DMS53 treated with DMSO at 0.1 percent for 48 hours (cell line): ENCODE data around the gene SPATA32.
"Not testable (repeated sequence)": the region's sequence is repeated elsewhere in the genome, so short reads cannot be mapped to it uniquely, and the experiment has no call there.

Experiments used
- DNase-seq: peaks from one replicate; lab custom pipeline; 2025; ENCODE audit not compliant: unreplicated experiment; lab: John Stamatoyannopoulos, UW

Gene SPATA32

DNA sequence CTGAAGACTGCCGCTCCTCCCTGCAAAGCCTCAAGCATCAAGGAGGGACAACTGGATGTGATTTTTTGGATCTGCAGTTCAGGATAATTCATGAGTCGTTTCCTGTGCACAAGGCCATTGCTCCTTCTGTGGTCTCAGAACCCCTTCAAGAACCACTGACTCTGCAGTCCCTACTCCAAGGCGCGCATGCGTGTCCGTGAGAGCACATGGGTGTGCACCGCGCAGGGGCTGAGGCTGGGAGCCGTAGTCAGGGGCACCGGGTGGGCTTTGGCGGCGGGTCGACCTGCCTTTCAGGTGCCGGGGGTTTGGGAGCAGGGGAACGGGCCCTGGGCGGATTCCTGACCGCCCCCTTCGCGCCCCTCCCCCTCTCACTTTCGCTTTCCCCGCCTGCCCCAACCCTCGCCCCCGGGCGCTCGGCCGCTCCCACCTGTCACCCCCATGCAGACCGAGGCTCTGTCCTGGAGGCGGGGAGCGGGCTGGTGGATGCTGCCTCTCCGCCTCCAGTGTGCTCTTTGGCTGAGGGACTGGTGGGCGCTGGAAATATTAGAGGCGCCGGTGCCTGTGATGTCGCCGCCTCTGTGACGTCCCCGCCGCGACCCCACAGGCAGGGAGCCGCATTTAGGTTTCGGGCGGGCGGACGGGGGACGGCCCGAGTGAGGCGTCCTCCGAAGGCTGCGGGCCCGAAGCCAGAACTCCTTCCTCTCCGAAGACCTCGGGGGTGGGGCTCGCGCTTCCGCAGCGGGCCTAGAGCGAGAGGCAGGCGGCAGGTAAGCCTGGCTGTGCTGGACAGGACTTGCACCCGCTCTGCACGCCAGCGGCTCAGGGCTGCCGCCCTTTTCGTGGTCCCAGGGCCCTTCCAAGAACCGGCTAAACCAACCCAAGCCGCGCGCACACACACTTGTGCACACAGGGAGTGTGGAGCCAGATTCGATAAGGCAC is at the start of gene SPATA32:
Gene SPATA32 (minus strand): TSS at position 518 of the 939 bp plus-strand sequence. CDS start 78 bp downstream, at position 440.
- no peak for DNase-seq

GRCh38 chr17:45311401-45311759 is 49.5 kb upstream of the SPATA32 start:
- no peak for DNase-seq

DNA sequence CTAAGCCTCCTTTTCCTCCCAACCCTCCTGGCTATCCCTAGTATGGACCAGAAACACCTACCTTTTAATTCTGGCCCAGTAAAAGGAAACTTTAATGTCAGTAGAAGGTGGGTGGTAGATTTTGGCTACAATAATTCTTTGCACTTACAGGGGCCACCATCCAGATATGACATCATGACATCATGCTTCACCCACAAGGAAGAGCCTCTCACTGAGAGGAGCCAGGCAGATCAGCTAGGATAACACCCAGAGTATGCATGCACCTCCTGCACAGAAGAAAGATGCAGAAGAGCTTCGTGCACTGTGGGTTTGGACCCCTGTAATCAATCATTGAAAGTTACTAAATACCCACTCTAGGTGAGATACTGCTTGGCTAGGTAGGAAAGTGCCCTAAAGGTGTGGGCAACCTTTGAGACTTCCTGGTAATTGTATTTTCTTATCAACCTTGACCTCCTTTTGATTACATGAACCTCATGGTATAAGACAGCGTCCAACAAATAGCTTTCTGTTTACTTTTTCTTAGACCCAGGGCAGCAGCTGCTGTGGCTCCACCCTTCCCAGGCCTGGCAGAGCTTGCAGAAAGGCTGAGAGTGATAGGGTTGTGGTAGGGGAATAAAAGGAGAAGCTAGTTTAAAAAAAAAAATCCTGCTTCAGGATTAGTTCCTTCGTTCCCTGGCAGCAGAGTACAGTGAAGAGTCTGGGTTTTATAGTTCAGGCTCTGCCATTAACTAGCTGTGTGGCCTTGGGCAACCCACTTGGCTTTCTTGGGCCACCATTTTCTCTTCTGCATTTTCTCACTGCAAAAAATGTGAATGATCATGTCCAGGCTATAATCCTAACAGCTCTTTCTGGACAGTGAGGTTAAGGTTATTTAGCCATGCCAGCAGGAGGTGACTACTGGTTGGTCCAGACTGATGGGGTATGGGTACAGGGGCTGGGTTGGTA is 48.8 kb upstream of the SPATA32 start:
- DNase-seq: peak; percentile 92

GRCh38 chr17:45309400-45309799 is 47.5 kb upstream of the SPATA32 start:
- DNase-seq: no peak

DNA sequence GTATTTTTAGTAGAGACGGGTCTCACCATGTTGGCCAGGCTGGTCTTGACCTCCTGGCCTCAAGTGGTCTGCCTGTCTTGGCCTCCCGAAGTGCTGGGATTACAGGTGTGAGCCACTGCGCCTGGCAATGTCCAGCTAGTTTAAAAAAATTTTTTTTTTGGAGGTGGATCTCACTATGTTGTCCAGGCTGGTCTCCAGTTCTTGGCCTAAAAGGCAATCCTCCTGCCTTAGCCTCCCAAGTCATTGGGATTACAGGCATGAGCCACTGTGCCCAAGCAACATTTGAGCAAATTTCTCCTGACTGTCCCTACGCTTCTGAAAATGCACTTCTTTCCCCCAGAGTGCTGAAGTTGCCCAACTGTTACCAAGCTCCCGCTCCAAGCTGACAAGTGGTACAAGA is 46.9 kb upstream of the SPATA32 start:
- DNase-seq: no peak

DNA sequence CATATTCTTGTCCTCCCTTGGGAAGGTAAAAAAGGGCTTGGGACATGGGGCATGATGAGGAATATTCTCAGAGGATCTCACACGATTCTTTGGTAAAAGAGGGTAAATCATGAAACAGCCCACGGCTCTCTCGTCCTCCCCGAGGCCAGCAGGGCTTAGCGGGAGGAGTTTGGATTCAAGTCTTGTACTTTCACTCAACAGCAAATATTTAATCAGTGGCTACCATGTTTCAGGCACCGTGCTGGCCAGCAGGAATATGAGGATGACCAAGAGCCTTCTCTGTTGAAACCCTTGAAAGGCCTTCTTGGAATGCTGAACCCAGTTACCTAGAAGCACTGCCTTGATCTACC is 46.1 kb upstream of the SPATA32 start:
- no peak for DNase-seq

DNA sequence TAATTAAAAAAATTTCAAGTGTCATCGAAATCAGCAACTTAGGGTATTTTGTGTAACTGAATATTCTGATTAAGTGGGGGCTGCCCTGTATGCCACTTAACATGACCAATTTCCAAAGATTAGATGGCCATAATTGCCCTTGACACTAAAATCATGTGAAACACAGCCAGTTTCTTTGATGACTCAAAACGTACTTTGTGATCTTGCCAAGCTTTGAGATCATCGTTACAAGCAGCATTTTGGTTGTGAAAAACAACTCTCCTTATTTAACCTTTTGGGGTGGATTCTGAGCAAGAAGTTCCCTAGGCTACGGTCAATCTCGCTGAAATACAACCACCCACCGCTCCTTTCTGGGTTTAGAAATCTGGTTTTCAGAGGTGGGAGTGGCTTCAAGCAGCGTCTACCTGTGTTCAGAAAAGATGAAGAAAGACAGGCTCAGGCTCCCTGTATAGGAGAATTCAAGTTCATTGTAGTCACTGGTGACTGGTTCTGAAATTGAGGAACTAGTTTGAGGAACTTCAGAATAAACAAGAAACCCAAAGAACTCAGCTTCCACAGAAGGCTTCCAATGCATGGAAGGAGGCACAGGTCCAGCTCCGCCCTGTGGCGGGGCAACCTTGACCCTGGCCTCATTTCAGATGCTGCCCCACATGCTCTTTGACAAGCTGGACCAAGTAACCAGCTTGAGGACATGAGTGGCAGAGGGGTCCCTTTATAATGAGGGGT is 45.6 kb upstream of the SPATA32 start:
- no peak for DNase-seq

- no peak for DNase-seq
Measured at GRCh38 chr17:45306623-45307022, 44.7 kb upstream of the SPATA32 start.

DNA sequence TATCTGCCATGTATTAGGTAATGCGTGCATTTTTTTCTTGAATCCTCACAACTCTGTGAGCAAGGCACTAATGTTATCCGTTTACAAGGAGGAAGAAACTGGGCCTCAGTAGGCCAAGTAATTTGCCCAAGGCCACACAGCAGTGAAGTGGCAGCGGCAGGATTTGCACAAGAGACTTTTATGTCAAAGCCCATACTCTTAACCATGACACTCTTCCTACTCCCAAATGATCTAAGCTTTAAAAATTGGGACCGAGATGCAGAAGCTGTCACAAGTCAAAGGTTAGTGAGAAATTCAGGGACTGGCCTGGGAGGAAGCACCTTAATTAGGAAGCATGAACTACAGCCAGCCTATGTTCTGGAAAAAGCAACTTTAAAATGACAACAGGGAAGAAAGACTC is 44.2 kb upstream of the SPATA32 start:
- no peak for DNase-seq

- DNase-seq: no peak
Measured at GRCh38 chr17:45305530-45306087, 43.7 kb upstream of the SPATA32 start.

- no peak for DNase-seq
Measured at GRCh38 chr17:45302649-45303173, 40.8 kb upstream of the SPATA32 start.

DNA sequence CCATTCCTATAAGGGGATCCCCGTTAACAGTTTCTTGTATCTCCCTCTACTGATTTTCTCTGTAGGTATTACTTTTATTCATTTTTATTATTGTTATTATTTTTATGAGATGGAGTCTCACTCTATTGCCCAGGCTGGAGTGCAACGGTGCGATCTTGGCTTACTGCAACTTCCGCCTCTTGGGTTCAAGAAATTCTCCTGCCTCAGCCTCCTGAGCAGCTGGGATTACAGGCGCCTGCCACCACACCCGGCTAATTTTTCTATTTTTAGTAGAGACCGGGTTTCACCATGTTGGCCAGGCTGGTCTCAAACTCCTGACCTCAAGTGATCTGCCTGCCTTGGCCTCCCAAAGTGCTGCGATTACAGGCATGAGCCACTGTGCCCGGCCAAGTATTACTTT is 40.3 kb upstream of the SPATA32 start:
- DNase-seq: not testable (repeated sequence)

DNA sequence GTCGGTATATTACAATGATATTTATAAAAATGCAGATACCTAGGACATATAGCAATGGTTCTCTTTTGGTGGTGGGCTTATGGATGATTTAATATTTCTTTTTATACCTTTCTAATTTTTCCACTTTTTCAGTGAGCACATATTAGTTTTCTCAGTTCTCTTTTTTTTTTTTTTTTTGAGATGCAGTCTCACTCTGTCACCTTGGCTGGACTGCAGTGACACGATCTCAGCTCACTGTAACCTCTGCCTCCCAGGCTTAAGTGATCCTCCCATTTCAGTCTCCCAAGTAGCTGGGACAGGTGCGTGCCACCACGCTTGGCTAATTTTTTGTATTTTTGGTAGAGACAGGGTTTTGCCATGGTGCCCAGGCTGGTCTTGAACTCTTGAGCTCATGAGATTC is 39.8 kb upstream of the SPATA32 start:
- no peak for DNase-seq

- DNase-seq: no peak
Measured at GRCh38 chr17:45300060-45300751, 38.3 kb upstream of the SPATA32 start.

DNA sequence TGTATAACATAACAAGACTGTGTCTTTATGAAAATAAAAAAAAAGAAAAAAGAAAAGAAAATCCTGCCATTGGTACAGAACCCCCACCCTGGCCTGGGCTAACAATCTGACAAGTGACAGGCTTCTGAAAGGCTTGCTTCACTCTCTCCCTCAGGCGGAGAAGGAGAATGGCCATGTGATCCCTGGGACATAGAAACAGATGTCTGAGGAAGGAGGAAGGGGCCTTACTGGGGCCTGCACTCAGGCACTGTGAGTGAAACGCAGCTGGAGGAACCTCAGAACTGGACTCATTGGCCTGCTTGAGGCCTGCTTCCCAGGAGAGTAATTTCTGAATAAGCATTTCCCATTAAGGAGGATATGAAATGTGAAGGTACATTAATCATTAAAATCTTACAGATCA is 37.5 kb upstream of the SPATA32 start:
- no peak for DNase-seq

- no peak for DNase-seq
Measured at GRCh38 chr17:45298546-45299285, 36.8 kb upstream of the SPATA32 start.

GRCh38 chr17:45296833-45297124 is 34.9 kb upstream of the SPATA32 start:
- no peak for DNase-seq

- DNase-seq: no peak
Measured at GRCh38 chr17:45296003-45296832, 34.3 kb upstream of the SPATA32 start.

GRCh38 chr17:45294506-45294905 is 32.6 kb upstream of the SPATA32 start:
- DNase-seq: no peak
